GM20000 (cell line): ENCODE measurements around the gene PLET1.

ENCODE experiments used
- DNase-seq: peaks from one replicate; pipeline ENCODE4 v3.0.0; 2012; ENCODE audit warnings: low spot score
- CTCF ChIP-seq: IDR thresholded peaks from 2 replicates; pipeline ENCODE4 v1.5.1; 2012; ENCODE audit warnings: mild to moderate bottlenecking, control low read depth; ENCODE audit errors: extremely low read depth, missing control alignments

PLET1 gene

GRCh38 chr11:112241486-112241885 is 19.2 kb downstream of the PLET1 start:
- no peak for TF ChIP-seq CTCF
- DNase-seq = no peak

- DNase-seq = no peak
- TF ChIP-seq CTCF = no peak
Observed at GRCh38 chr11:112238041-112238440, 22.6 kb downstream of the PLET1 start.

GRCh38 chr11:112237451-112237850 is 23.2 kb downstream of the PLET1 start:
- TF ChIP-seq CTCF = no peak
- DNase-seq = no peak

GRCh38 chr11:112235750-112236390 is 24.8 kb downstream of the PLET1 start:
- TF ChIP-seq CTCF = no peak
- DNase-seq = no peak

GRCh38 chr11:112231952-112232351 is 28.7 kb downstream of the PLET1 start:
- DNase-seq = no peak
- TF ChIP-seq CTCF = no peak

- TF ChIP-seq CTCF = no peak
Observed at GRCh38 chr11:112229746-112230433, 30.8 kb downstream of the PLET1 start.

GRCh38 chr11:112229159-112229558 is 31.5 kb downstream of the PLET1 start:
- DNase-seq = no peak
- no peak for TF ChIP-seq CTCF

More at GRCh38 chr11:112229746-112230433, 30.8 kb downstream of the PLET1 start:
- DNase-seq = no peak
